Subcutaneous adipose tissue (tissue), 4 donors: Measurements from ENCODE around the gene ZDHHC16. TPM values are rescaled to one million over a fixed set of nuclear protein-coding genes. Genes with fewer than 3 reads are reported as not detected.

Experiments used
- CTCF ChIP-seq: fragments of 450-650 bp; IDR thresholded peaks from one replicate; pipeline ENCODE4 v1.5.1; 2016; ENCODE audit warnings: low read depth, mild to moderate bottlenecking, control low read depth, antibody characterized with exemption, moderate library complexity
- total RNA-seq, 4 donors: library from RNA; depleted of rRNA; stranded (reverse); fragments of >200 nt; gene quantifications; one replicate each; pipeline ENCODE4 v1.1.0, GENCODE V29; 2016

Gene ZDHHC16
- total RNA-seq, 4 donors from 2014 or later: 18.1 to 22.0 (median 19.7) TPM

DNA sequence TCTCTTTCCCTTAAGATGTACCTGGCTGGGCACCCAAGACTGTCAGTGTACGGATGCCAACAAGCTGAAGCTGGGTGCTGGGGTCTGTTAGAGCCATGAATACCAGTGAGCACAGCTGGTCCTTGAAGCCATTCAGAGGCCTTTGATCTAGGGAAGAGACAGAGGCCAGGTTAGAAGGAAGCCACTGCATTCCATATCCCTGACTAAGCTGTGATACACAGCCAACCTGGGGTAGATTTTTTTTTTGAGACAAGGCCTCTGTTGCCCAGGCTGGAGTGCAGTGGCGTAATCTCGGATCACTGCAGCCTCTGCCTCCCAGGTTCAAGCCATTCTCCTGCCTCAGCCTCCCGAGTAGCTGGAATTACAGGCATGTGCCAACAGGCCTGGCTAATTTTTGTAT, 20.8 kb downstream of the ZDHHC16 start:
- no peak for TF ChIP-seq CTCF

GRCh38 chr10:97468162-97468561, 22.2 kb downstream of the ZDHHC16 start:
- TF ChIP-seq CTCF: no peak

- no peak for TF ChIP-seq CTCF
Measured at GRCh38 chr10:97474918-97475317, 28.9 kb downstream of the ZDHHC16 start.

- no peak for TF ChIP-seq CTCF
Measured at GRCh38 chr10:97475936-97476594, 30.1 kb downstream of the ZDHHC16 start.

- no peak for TF ChIP-seq CTCF
Measured at GRCh38 chr10:97479939-97480338, 34.0 kb downstream of the ZDHHC16 start.

DNA sequence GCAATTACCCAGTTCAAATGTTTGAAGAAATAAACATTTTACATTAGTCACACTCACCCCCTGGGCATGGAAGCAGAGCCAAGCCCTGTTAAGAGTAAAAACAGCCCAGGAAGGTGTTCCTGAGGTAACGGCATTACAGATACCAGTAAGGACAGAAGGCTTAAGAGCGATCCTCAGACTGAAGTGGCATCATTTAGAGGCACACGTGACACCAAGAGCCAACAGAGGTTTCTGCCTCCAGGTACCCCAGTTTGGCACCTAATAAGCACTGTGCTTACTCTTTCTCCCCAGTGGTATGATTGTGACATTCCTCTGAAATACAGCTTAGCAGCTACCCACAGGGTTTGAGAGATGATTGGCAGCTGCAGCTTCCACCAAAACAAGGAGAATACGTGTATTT, 35.1 kb downstream of the ZDHHC16 start:
- TF ChIP-seq CTCF: no peak

DNA sequence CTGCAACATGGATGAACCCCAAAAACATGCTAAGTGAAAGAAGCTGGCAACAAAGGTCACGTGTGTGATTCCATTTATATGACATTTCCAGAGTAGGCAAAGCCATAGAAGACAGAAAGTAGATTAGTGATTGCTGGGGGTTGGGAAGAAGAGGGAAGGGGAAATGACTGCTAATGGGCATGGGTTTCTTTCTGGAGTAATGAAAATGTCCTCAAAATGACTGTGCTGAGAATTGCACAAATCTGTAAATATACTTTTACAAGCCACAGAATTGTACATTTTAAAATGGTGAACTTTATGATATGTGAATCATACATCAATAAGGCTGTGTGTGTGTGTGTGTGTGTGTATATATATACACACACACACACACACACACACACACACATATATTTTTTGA, 36.4 kb downstream of the ZDHHC16 start:
- TF ChIP-seq CTCF: no peak
